ENCODE results near the gene PRKAG1.
"Not testable (repeated sequence)": the region's sequence is repeated elsewhere in the genome, so short reads cannot be mapped to it uniquely, and the experiment has no call there.

GRCh38 chr12:49061916-49062315 is 43.3 kb upstream of the PRKAG1 start:
- not testable (repeated sequence) for TF ChIP-seq TAF1 (IDR thresholded peaks at IDR 0.05; ENCODE audit: borderline replicate concordance, low read depth, low read length); POLR2A (IDR thresholded peaks at IDR 0.05; ENCODE audit: low read depth, low read length)

Measured in GM12892 (cell line).